ENCODE data around the gene COPZ1. TPM values are rescaled to one million over a fixed set of nuclear protein-coding genes. Genes with fewer than 3 reads are reported as not detected.

Gene COPZ1
- total RNA-seq, 2 donors from 2014 or later = 79.2 to 154 TPM

DNA sequence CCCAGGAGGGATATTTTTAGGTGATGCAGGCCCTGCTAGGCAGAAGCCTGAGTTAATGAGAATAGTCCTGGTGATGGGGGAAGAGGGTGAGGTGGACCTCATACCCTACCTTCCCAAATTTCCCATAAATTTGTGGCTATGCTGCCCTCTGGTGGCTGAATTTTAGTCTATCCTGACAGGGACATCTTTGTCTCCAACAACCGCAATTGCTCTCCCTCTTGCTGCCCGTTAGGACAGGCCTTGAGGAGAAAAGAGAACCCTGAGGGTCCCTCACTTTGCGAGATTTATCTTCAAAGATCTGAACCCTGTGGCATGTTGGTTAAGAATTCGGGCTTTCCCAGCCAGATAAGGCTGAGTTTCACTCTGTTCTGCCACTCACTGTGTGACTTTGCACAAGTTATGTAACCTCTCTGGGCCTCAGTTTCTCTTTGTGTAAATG, 69.4 kb downstream of the COPZ1 start:
- no peak overlapping the region for H3K27ac ChIP-seq
- no peak overlapping the region for H3K4me3 ChIP-seq
- DNase-seq (ENCODE audit: low spot score) = no peak
- H3K4me1 ChIP-seq = peaks cover 0 to 35% of the 10 kb centered on the region in 2 donors
- H3K27me3 ChIP-seq = no peaks in the 10 kb centered on the region
- peaks cover 51% of the 10 kb centered on the region for H3K36me3 ChIP-seq
- H3K9me3 ChIP-seq = no peaks in the 10 kb centered on the region
- TF ChIP-seq, protein P1, sequence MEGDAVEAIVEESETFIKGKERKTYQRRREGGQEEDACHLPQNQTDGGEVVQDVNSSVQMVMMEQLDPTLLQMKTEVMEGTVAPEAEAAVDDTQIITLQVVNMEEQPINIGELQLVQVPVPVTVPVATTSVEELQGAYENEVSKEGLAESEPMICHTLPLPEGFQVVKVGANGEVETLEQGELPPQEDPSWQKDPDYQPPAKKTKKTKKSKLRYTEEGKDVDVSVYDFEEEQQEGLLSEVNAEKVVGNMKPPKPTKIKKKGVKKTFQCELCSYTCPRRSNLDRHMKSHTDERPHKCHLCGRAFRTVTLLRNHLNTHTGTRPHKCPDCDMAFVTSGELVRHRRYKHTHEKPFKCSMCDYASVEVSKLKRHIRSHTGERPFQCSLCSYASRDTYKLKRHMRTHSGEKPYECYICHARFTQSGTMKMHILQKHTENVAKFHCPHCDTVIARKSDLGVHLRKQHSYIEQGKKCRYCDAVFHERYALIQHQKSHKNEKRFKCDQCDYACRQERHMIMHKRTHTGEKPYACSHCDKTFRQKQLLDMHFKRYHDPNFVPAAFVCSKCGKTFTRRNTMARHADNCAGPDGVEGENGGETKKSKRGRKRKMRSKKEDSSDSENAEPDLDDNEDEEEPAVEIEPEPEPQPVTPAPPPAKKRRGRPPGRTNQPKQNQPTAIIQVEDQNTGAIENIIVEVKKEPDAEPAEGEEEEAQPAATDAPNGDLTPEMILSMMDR (IDR thresholded peaks at IDR 0.05) = peak; percentile 64 to 74

- Histone ChIP-seq H3K4me1 (peaks cover 0 to 35% of the 10 kb centered on the region in 2 donors), H3K27ac (no peak overlapping the region), H3K4me3 (no peak overlapping the region), H3K36me3 (peaks cover 58% of the 10 kb centered on the region), H3K9me3 (no peaks in the 10 kb centered on the region), H3K27me3 (no peaks in the 10 kb centered on the region)
- DNase-seq (ENCODE audit: low spot score) = no peak
- TF ChIP-seq, protein P1 (IDR thresholded peaks at IDR 0.05) = no peak
Measured at GRCh38 chr12:54394986-54395385, 70.1 kb downstream of the COPZ1 start.

- Histone ChIP-seq H3K27me3 (no peaks in the 10 kb centered on the region), H3K9me3 (no peaks in the 10 kb centered on the region), H3K4me3 (no peak overlapping the region), H3K36me3 (peaks cover 63% of the 10 kb centered on the region), H3K4me1 (peaks cover 0 to 35% of the 10 kb centered on the region in 2 donors), H3K27ac (no peak overlapping the region)
- TF ChIP-seq, protein P1 (IDR thresholded peaks at IDR 0.05) = no peak
- DNase-seq (ENCODE audit: low spot score) = no peak
Measured at GRCh38 chr12:54395545-54395944, 70.6 kb downstream of the COPZ1 start.

DNA sequence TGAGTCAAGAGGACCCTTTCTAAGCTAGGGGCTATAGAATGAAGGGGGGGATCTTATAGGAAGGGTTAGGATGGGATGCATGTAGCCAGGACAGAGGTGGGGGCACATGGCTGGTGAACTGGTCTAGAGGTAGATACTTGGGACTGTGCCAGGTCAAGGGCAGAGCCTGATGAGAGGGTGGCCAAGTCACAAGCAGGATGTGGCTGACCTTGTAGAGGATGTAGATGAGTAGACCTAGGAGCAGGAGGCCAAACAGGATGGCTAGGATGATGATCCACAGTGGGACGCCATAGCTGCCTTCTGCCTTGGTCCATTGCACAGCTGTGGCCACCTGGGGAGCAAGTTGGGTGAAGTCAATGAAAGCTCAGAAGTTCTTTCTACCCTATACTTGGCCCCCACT, 72.2 kb downstream of the COPZ1 start:
- Histone ChIP-seq H3K9me3 (no peaks in the 10 kb centered on the region), H3K4me1 (peaks cover 0 to 21% of the 10 kb centered on the region in 2 donors), H3K4me3 (no peak overlapping the region), H3K27me3 (no peaks in the 10 kb centered on the region), H3K36me3 (peaks cover 79% of the 10 kb centered on the region), H3K27ac (no peak overlapping the region)
- TF ChIP-seq, protein P1 (IDR thresholded peaks at IDR 0.05) = no peak
- DNase-seq (ENCODE audit: low spot score) = no peak

DNA sequence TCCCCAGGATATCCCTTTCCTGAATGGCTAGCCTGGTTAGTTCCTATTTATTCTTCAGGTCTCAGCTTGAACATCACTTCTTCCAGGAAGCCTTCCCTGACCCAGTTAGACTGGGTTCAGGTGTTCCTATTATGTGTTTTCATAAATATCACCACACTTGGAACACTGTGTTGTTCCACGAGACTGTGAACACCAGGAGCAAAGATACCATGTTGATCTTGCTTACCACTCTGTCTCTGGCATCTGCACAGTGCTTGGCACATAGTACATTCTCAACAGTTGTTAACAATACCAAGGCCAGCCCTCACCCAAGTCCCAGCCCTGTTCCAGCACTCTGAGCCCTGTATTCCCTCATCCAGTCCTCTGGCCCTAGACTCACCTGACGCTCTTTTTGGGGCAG, 73.3 kb downstream of the COPZ1 start:
- H3K9me3 ChIP-seq = no peaks in the 10 kb centered on the region
- H3K27ac ChIP-seq = no peak overlapping the region
- no peak overlapping the region for H3K4me3 ChIP-seq
- TF ChIP-seq, protein P1 (IDR thresholded peaks at IDR 0.05) = no peak
- DNase-seq (ENCODE audit: low spot score) = no peak
- peaks cover 90% of the 10 kb centered on the region for H3K36me3 ChIP-seq
- peaks cover 0 to 11% of the 10 kb centered on the region in 2 donors for H3K4me1 ChIP-seq
- no peaks in the 10 kb centered on the region for H3K27me3 ChIP-seq
